ENCODE data around the gene RPRD1B. TPM values are rescaled to one million over a fixed set of nuclear protein-coding genes. Genes with fewer than 3 reads are reported as not detected.

The RPRD1B gene
- total and polyA plus RNA-seq, 2 of the 4 experiments (the other 2 are of a cell fraction), result 8.4 to 9.9 TPM

GRCh38 chr20:37984018-37984785, 49.3 kb upstream of the RPRD1B start:
- no peak overlapping the region for H3K4me3 ChIP-seq (ENCODE audit: insufficient read depth, low read depth, low read length)
- H3K9me3 ChIP-seq (ENCODE audit: control insufficient read depth, insufficient read depth, low read length), result no peaks in the 10 kb centered on the region
- in situ Hi-C loops (cut with MboI; ENCODE audit: low sequenced_read_pairs) (no loop called here), dilution Hi-C loops (cut with HindIII; ENCODE audit: low sequenced_read_pairs, unreplicated experiment) (no loop called here), intact Hi-C loops (cut with micrococcal nuclease) (no loop called here)
- H3K9me1 ChIP-seq (ENCODE audit: insufficient read depth, low read length), result no peaks in the 10 kb centered on the region
- no peak overlapping the region for H3K14ac ChIP-seq (replicated peaks; ENCODE audit: low read depth, low read length)
- H3K27ac ChIP-seq (ENCODE audit: insufficient read depth, low read length), result no peak overlapping the region
- no peak overlapping the region for H2BK120ac ChIP-seq (ENCODE audit: low read depth, low read length)
- H4K20me1 ChIP-seq (ENCODE audit: insufficient read depth, low read length), result 0 out of 2 replicates have a peak, but pooled peaks cover 5% of the 10 kb centered on the region
- ATAC-seq (ENCODE audit: low read depth) (no peak), DNase-seq (no peak)
- H3K9ac ChIP-seq (ENCODE audit: low read depth, low read length), result no peak overlapping the region
- TF ChIP-seq ELK1 (IDR thresholded peaks at IDR 0.05; ENCODE audit: borderline replicate concordance, low read depth, low read length) (no peak), SMC3 (IDR thresholded peaks at IDR 0.05; ENCODE audit: low read depth, low read length) (no peak), POLR2A (IDR thresholded peaks at IDR 0.05; ENCODE audit: low read depth, low read length) (no peak)
- H2AFZ ChIP-seq (replicated peaks; ENCODE audit: low read length, poor library complexity), result no peak overlapping the region
- no peak overlapping the region for H3K56ac ChIP-seq (ENCODE audit: extremely low read depth, insufficient read depth, low read length)
- no peak overlapping the region for H3K18ac ChIP-seq (ENCODE audit: low read depth, low read length)
- H3K4ac ChIP-seq (ENCODE audit: low read depth, low read length), result no peak overlapping the region
- no peaks in the 10 kb centered on the region for H3K79me1 ChIP-seq (ENCODE audit: low read depth in 1 of 2, low read length in 2 of 2)
- no peak overlapping the region for H4K8ac ChIP-seq (ENCODE audit: low read depth in 2 of 2, low read length in 2 of 2)
- no TSS peak for BruUV-seq (replicated peaks)
- H4K5ac ChIP-seq (ENCODE audit: low read depth, low read length), result no peak overlapping the region
- POLR2A ChIA-PET (ENCODE audit: unreplicated experiment), result no interaction called here
- H3K4me1 ChIP-seq (ENCODE audit: control insufficient read depth, insufficient read depth, low read length), result peaks cover 4% of the 10 kb centered on the region; the same call in 1 of the 2 replicates
- H3K4me2 ChIP-seq (ENCODE audit: low read depth, low read length), result no peak overlapping the region
- CTCF ChIA-PET, result no interaction called here
- H2BK15ac ChIP-seq (ENCODE audit: low read depth, low read length), result no peak overlapping the region
- H2AK5ac ChIP-seq (ENCODE audit: low read depth, low read length), result no peak overlapping the region
- WGBS, 2 experiments (ENCODE audit: extremely low coverage in 2 of 2, insufficient read length in 1 of 2), result 53% methylated on average over 6 of the region's 14 CpGs; no CpG with 5 or more reads in 1 of the 2 experiments
- H4K91ac ChIP-seq (ENCODE audit: insufficient read depth, low read depth, low read length), result no peak overlapping the region
- no peaks in the 10 kb centered on the region for H3K27me3 ChIP-seq (ENCODE audit: control insufficient read depth, insufficient read depth, low read length)
- H3K23ac ChIP-seq (ENCODE audit: low read depth, low read length), result no peak overlapping the region; the same call in 1 of the 2 replicates
- H3K36me3 ChIP-seq (ENCODE audit: control insufficient read depth, insufficient read depth, low read length), result peaks cover 9% of the 10 kb centered on the region
- no peak overlapping the region for H2BK5ac ChIP-seq (ENCODE audit: low read depth, low read length, poor library complexity, severe bottlenecking)
- no peak overlapping the region for H2AK9ac ChIP-seq (replicated peaks; ENCODE audit: low read depth, low read length, poor library complexity)
- H2BK20ac ChIP-seq (ENCODE audit: low read depth, low read length), result no peak overlapping the region

Data from IMR-90 (cell line).